ENCODE data around the gene LRFN2. TPM values are rescaled to one million over a fixed set of nuclear protein-coding genes. Genes with fewer than 3 reads are reported as not detected.

Gene LRFN2
- total RNA-seq, 1 donor = not detected

- no peak for DNase-seq (ENCODE audit: insufficient read length, low spot score, missing footprints)
- Histone ChIP-seq H3K27ac (ENCODE audit: low read depth, low read length) (no peak overlapping the region), H3K79me2 (ENCODE audit: insufficient read depth, low read length) (no peaks in the 10 kb centered on the region), H3K36me3 (ENCODE audit: insufficient read depth, low read length) (no peaks in the 10 kb centered on the region), H4K20me1 (ENCODE audit: insufficient read depth, low read length) (no peaks in the 10 kb centered on the region), H2AFZ (ENCODE audit: low read length) (no peak overlapping the region), H3K27me3 (ENCODE audit: insufficient read depth, low read length) (peaks cover 19% of the 10 kb centered on the region), H3K4me2 (ENCODE audit: insufficient read depth, low read length) (no peak overlapping the region), H3K4me1 (ENCODE audit: insufficient read depth, low read length) (no peaks in the 10 kb centered on the region), H3K9me3 (ENCODE audit: low read depth, low read length) (no peaks in the 10 kb centered on the region), H3K4me3 (ENCODE audit: insufficient read depth, low read length) (no peak overlapping the region)
- no peak for TF ChIP-seq CTCF (IDR thresholded peaks at IDR 0.05; ENCODE audit: extremely low read depth, low read depth, low read length)
These were observed 4.3 kb downstream of the LRFN2 start for GRCh38 chr6:40582892-40583291.

GRCh38 chr6:40579101-40579500 lies 8.1 kb downstream of the LRFN2 start:
- H3K4me1 ChIP-seq (ENCODE audit: insufficient read depth, low read length) = no peaks in the 10 kb centered on the region
- no peak overlapping the region for H3K4me2 ChIP-seq (ENCODE audit: insufficient read depth, low read length)
- H3K36me3 ChIP-seq (ENCODE audit: insufficient read depth, low read length) = no peaks in the 10 kb centered on the region
- no peak for DNase-seq (ENCODE audit: insufficient read length, low spot score, missing footprints)
- no peaks in the 10 kb centered on the region for H4K20me1 ChIP-seq (ENCODE audit: insufficient read depth, low read length)
- H3K27ac ChIP-seq (ENCODE audit: low read depth, low read length) = no peak overlapping the region
- no peaks in the 10 kb centered on the region for H3K79me2 ChIP-seq (ENCODE audit: insufficient read depth, low read length)
- no peak overlapping the region for H2AFZ ChIP-seq (ENCODE audit: low read length)
- no peak for TF ChIP-seq CTCF (IDR thresholded peaks at IDR 0.05; ENCODE audit: extremely low read depth, low read depth, low read length)
- no peaks in the 10 kb centered on the region for H3K27me3 ChIP-seq (ENCODE audit: insufficient read depth, low read length)
- H3K4me3 ChIP-seq (ENCODE audit: insufficient read depth, low read length) = no peak overlapping the region
- no peaks in the 10 kb centered on the region for H3K9me3 ChIP-seq (ENCODE audit: low read depth, low read length)

- Histone ChIP-seq H3K9me3 (ENCODE audit: low read depth, low read length) (no peaks in the 10 kb centered on the region), H3K27ac (ENCODE audit: low read depth, low read length) (no peak overlapping the region), H4K20me1 (ENCODE audit: insufficient read depth, low read length) (no peaks in the 10 kb centered on the region), H3K4me1 (ENCODE audit: insufficient read depth, low read length) (no peaks in the 10 kb centered on the region), H3K4me3 (ENCODE audit: insufficient read depth, low read length) (no peak overlapping the region), H3K27me3 (ENCODE audit: insufficient read depth, low read length) (no peaks in the 10 kb centered on the region), H2AFZ (ENCODE audit: low read length) (no peak overlapping the region), H3K4me2 (ENCODE audit: insufficient read depth, low read length) (no peak overlapping the region), H3K36me3 (ENCODE audit: insufficient read depth, low read length) (no peaks in the 10 kb centered on the region), H3K79me2 (ENCODE audit: insufficient read depth, low read length) (no peaks in the 10 kb centered on the region)
- no peak for TF ChIP-seq CTCF (IDR thresholded peaks at IDR 0.05; ENCODE audit: extremely low read depth, low read depth, low read length)
- DNase-seq (ENCODE audit: insufficient read length, low spot score, missing footprints) = no peak
These were observed 9.5 kb downstream of the LRFN2 start for GRCh38 chr6:40577672-40578071.

DNA sequence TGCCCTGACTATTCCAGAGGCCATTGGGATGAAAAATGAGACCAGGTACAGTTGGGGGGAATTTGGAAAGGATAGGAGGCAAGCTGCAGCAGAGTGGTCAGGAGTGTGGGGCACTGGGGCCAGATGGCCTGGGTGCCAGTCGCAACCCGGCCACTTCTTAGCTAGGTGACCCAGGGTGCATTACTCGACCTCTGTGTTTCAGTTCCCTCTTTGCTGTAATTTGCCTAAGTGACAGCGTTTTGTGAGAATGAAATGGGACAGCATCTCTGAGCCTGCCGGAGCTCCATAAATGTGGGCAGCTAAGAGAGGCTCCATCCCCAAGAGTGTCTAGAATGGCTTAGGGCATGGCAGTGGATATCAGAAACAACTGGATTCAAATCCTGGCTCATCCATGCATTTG lies 13.9 kb downstream of the LRFN2 start:
- H3K9me3 ChIP-seq (ENCODE audit: low read depth, low read length) = no peaks in the 10 kb centered on the region
- no peaks in the 10 kb centered on the region for H4K20me1 ChIP-seq (ENCODE audit: insufficient read depth, low read length)
- no peak overlapping the region for H3K4me3 ChIP-seq (ENCODE audit: insufficient read depth, low read length)
- no peaks in the 10 kb centered on the region for H3K4me1 ChIP-seq (ENCODE audit: insufficient read depth, low read length)
- no peak for TF ChIP-seq CTCF (IDR thresholded peaks at IDR 0.05; ENCODE audit: extremely low read depth, low read depth, low read length)
- no peak overlapping the region for H3K4me2 ChIP-seq (ENCODE audit: insufficient read depth, low read length)
- no peaks in the 10 kb centered on the region for H3K36me3 ChIP-seq (ENCODE audit: insufficient read depth, low read length)
- no peak for DNase-seq (ENCODE audit: insufficient read length, low spot score, missing footprints)
- no peaks in the 10 kb centered on the region for H3K79me2 ChIP-seq (ENCODE audit: insufficient read depth, low read length)
- H3K27ac ChIP-seq (ENCODE audit: low read depth, low read length) = no peak overlapping the region
- no peak overlapping the region for H2AFZ ChIP-seq (ENCODE audit: low read length)
- H3K27me3 ChIP-seq (ENCODE audit: insufficient read depth, low read length) = no peaks in the 10 kb centered on the region

Data from osteoblast (primary cell).